ENCODE data around the gene OPN5.

OPN5 gene

GRCh38 chr6:47865206-47865605, 83.4 kb downstream of the OPN5 start:
- no peak for DNase-seq

DNA sequence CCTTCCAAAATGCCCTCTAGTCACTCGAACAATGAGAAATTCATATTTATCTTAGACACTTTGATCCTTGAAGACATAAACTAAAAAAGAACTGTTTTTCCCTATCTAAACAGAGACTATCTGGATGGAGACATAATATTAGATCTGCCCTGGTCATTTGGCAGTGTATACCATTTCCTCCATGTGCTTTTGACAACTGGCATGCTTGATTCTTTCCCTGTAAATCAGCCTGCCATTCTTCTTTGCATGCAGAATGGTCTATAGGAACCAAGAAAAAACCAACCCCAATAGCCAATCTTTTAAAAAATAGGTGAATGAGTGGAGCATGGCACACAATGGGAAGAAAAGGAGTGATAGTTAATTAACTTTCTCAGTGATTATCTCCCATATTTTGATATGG, 93.8 kb downstream of the OPN5 start:
- DNase-seq = no peak
